ENCODE results near the gene FN1.

Gene FN1

GRCh38 chr2:215366440-215367032 lies 69.3 kb downstream of the FN1 start:
- H3K4me1 ChIP-seq = no peaks in the 10 kb centered on the region
- no peak overlapping the region for H3K27ac ChIP-seq
- intact Hi-C loops (cut with DNase I; ENCODE audit: low total_unique reads) = no loop called here
- H3K4me3 ChIP-seq = no peak overlapping the region
- no peaks in the 10 kb centered on the region for H3K27me3 ChIP-seq
- no peak for DNase-seq
- peaks cover 83 to 94% (median 92%) of the 10 kb centered on the region in 3 donors for H3K36me3 ChIP-seq
- no peaks in the 10 kb centered on the region for H3K9me3 ChIP-seq
- TF ChIP-seq CTCF (IDR thresholded peaks at IDR 0.05) = no peak

GRCh38 chr2:215365184-215365658 lies 70.6 kb downstream of the FN1 start:
- Histone ChIP-seq H3K9me3 (no peaks in the 10 kb centered on the region), H3K4me1 (no peaks in the 10 kb centered on the region), H3K36me3 (peaks cover 78 to 97% (median 94%) of the 10 kb centered on the region in 3 donors), H3K27ac (no peak overlapping the region), H3K4me3 (no peak overlapping the region), H3K27me3 (no peaks in the 10 kb centered on the region)
- intact Hi-C loops (cut with DNase I; ENCODE audit: low total_unique reads) = no loop called here
- no peak for TF ChIP-seq CTCF (IDR thresholded peaks at IDR 0.05)
- DNase-seq = no peak

- intact Hi-C loops (cut with DNase I; ENCODE audit: low total_unique reads) = no loop called here
- TF ChIP-seq CTCF (IDR thresholded peaks at IDR 0.05) = no peak
- Histone ChIP-seq H3K9me3 (no peaks in the 10 kb centered on the region), H3K27ac (no peak overlapping the region), H3K27me3 (no peaks in the 10 kb centered on the region), H3K36me3 (peaks cover 78 to 97% (median 92%) of the 10 kb centered on the region in 3 donors), H3K4me1 (no peaks in the 10 kb centered on the region), H3K4me3 (no peak overlapping the region)
- no peak for DNase-seq
These were observed 71.4 kb downstream of the FN1 start for GRCh38 chr2:215364157-215365155.

GRCh38 chr2:215363461-215364156 lies 72.3 kb downstream of the FN1 start:
- Histone ChIP-seq H3K27ac (no peak overlapping the region), H3K36me3 (peaks cover 80 to 97% (median 86%) of the 10 kb centered on the region in 3 donors), H3K4me1 (no peaks in the 10 kb centered on the region), H3K27me3 (no peaks in the 10 kb centered on the region), H3K4me3 (no peak overlapping the region), H3K9me3 (no peaks in the 10 kb centered on the region)
- TF ChIP-seq CTCF (IDR thresholded peaks at IDR 0.05) = no peak
- DNase-seq = no peak
- intact Hi-C loops (cut with DNase I; ENCODE audit: low total_unique reads) = no loop called here

- H3K36me3 ChIP-seq = peaks cover 74 to 95% (median 80%) of the 10 kb centered on the region in 3 donors
- no peaks in the 10 kb centered on the region for H3K9me3 ChIP-seq
- H3K27ac ChIP-seq = no peak overlapping the region
- H3K4me3 ChIP-seq = no peak overlapping the region
- no peak for TF ChIP-seq CTCF (IDR thresholded peaks at IDR 0.05)
- intact Hi-C loops (cut with DNase I; ENCODE audit: low total_unique reads) = no loop called here
- no peaks in the 10 kb centered on the region for H3K27me3 ChIP-seq
- DNase-seq = no peak
- H3K4me1 ChIP-seq = no peaks in the 10 kb centered on the region
These were observed 72.8 kb downstream of the FN1 start for GRCh38 chr2:215363039-215363438.

Data from tibial artery (tissue), 4 donors.